CD4-positive, alpha-beta T cell (primary cell): ENCODE measurements around the gene EML6. TPM values are rescaled to one million over a fixed set of nuclear protein-coding genes. Genes with fewer than 3 reads are reported as not detected.

Experiments
- ATAC-seq: fragments of 200-7000 bp; cut with Tn5 transposase; one replicate; pipeline ENCODE4 v1.10.0; 2022; ENCODE audit warnings: mild to moderate bottlenecking; ENCODE audit not compliant: poor library complexity
- CTCF ChIA-PET: fragments of 350-600 bp; sonication (Branson Sonifier 250); formaldehyde crosslinking; loops from one replicate; lab custom pipeline; 2021; ENCODE audit warnings: antibody characterized with exemption, inconsistent platforms; lab: Charles Lee
- POLR2A ChIA-PET: fragments of 350-600 bp; sonication (Branson Sonifier 250); formaldehyde crosslinking; loops from one replicate; lab custom pipeline; 2021; ENCODE audit warnings: antibody characterized with exemption, inconsistent platforms; lab: Charles Lee
- DNase-seq, 14 experiments: peaks; one replicate each; pipeline ENCODE4 v3.0.0-alpha.2; 2013 to 2020; ENCODE audit warnings: mixed read lengths in 2 of 14
- H3K27ac ChIP-seq, 2 donors: one replicate each; pipeline versions ENCODE4 v1.5.1 to v1.7.0; 2013; ENCODE audit warnings: low read length in 2 of 2, low read depth in 1 of 2, mild to moderate bottlenecking in 1 of 2
- H3K27me3 ChIP-seq, 2 experiments: 1 replicate in 1 of 2; 2 replicates in 1 of 2; pipeline versions ENCODE4 v1.6.1 to v1.7.0; 2013; ENCODE audit warnings: low read length in 2 of 2, control low read depth in 1 of 2, mild to moderate bottlenecking in 1 of 2, moderate library complexity in 1 of 2; ENCODE audit not compliant: insufficient read depth in 2 of 2, control insufficient read depth in 1 of 2
- H3K36me3 ChIP-seq: one replicate; pipeline ENCODE4 v1.6.1; 2013; ENCODE audit warnings: low read length, control low read depth; ENCODE audit not compliant: insufficient read depth
- H3K4me1 ChIP-seq: one replicate; pipeline ENCODE4 v1.6.1; 2013; ENCODE audit warnings: low read length, control low read depth; ENCODE audit not compliant: insufficient read depth
- H3K4me3 ChIP-seq: one replicate; pipeline ENCODE4 v1.5.1; 2013; ENCODE audit warnings: mild to moderate bottlenecking, low read length, moderate library complexity
- H3K9me3 ChIP-seq, 2 experiments: 1 replicate in 1 of 2; 2 replicates in 1 of 2; pipeline versions ENCODE4 v1.6.1 to v1.7.0; 2013; ENCODE audit warnings: low read length in 2 of 2, mild to moderate bottlenecking in 2 of 2, control low read depth in 1 of 2, moderate library complexity in 1 of 2; ENCODE audit not compliant: control insufficient read depth in 1 of 2, insufficient read depth in 1 of 2
- H3K27ac Mint-ChIP-seq: one replicate; pipeline ENCODE4 v1.8.0; 2020; ENCODE audit warnings: mixed read lengths
- H3K27me3 Mint-ChIP-seq: one replicate; pipeline ENCODE4 v1.8.0; 2021; ENCODE audit warnings: mixed read lengths
- H3K36me3 Mint-ChIP-seq: one replicate; pipeline ENCODE4 v1.8.0; 2021; ENCODE audit warnings: low read depth, mixed read lengths
- H3K4me1 Mint-ChIP-seq: one replicate; pipeline ENCODE4 v1.8.0; 2021; ENCODE audit warnings: low read depth, mixed read lengths
- H3K4me3 Mint-ChIP-seq: one replicate; pipeline ENCODE4 v1.8.0; 2020; ENCODE audit warnings: mild to moderate bottlenecking, mixed read lengths
- H3K9me3 Mint-ChIP-seq: one replicate; pipeline ENCODE4 v1.8.0; 2020; ENCODE audit warnings: mixed read lengths
- CTCF ChIP-seq: fragments of 200-600 bp; IDR thresholded peaks from one replicate; pipeline ENCODE4 v1.8.0; 2022; ENCODE audit warnings: antibody characterized with exemption, mild to moderate bottlenecking
- intact Hi-C, 2 experiments: fragments of 100-400 bp; cut with DNase I in 1 of 2; cut with micrococcal nuclease in 1 of 2; formaldehyde crosslinking; loops; one replicate each; pipeline versions ENCODE4 v1.15.1 to v1.9.0; 2023 to 2025; cut with DNase I, micrococcal nuclease
- total RNA-seq, 174 experiments: library from RNA in 2 of 174; stranded (reverse) in 2 of 174; gene quantifications; one replicate each; pipeline ENCODE4 v1.2.3 and lab custom pipeline; 2021 to 2026

Gene EML6
- total RNA-seq, 2 experiments from 2014 or later = 0.22 to 0.34 TPM

- H3K36me3 ChIP-seq = no peaks in the 10 kb centered on the region
- DNase-seq (no peak), ATAC-seq (no peak)
- POLR2A ChIA-PET = no interaction called here
- H3K4me1 ChIP-seq = no peaks in the 10 kb centered on the region
- H3K9me3 Mint-ChIP-seq = no peaks in the 10 kb centered on the region
- intact Hi-C loops = no loop called here
- peaks cover 8% of the 10 kb centered on the region for H3K27me3 Mint-ChIP-seq
- no peak overlapping the region for H3K27ac Mint-ChIP-seq
- no peak for TF ChIP-seq CTCF
- H3K9me3 ChIP-seq = no peaks in the 10 kb centered on the region
- H3K4me3 Mint-ChIP-seq = no peak overlapping the region
- no peaks in the 10 kb centered on the region for H3K36me3 Mint-ChIP-seq
- no peaks in the 10 kb centered on the region for H3K27me3 ChIP-seq
- no peaks in the 10 kb centered on the region for H3K4me1 Mint-ChIP-seq
- no peak overlapping the region for H3K27ac ChIP-seq
- CTCF ChIA-PET = no interaction called here
- no peak overlapping the region for H3K4me3 ChIP-seq
Measured at GRCh38 chr2:54813584-54813983, 90.1 kb downstream of the EML6 start.

- Histone ChIP-seq H3K9me3 (no peaks in the 10 kb centered on the region), H3K36me3 (no peaks in the 10 kb centered on the region), H3K4me3 (no peak overlapping the region), H3K27ac (no peak overlapping the region), H3K4me1 (no peaks in the 10 kb centered on the region), H3K27me3 (no peaks in the 10 kb centered on the region)
- POLR2A ChIA-PET = no interaction called here
- Mint-ChIP-seq H3K27me3 (peaks cover 8% of the 10 kb centered on the region), H3K27ac (no peak overlapping the region), H3K4me3 (no peak overlapping the region), H3K9me3 (no peaks in the 10 kb centered on the region), H3K36me3 (no peaks in the 10 kb centered on the region), H3K4me1 (no peaks in the 10 kb centered on the region)
- intact Hi-C loops = no loop called here
- no peak for DNase-seq
- no peak for TF ChIP-seq CTCF
- no peak for ATAC-seq
- CTCF ChIA-PET = interaction anchor here (0.6 to 0.7 kb wide), 2 partner anchors 14 to 480 kb away, joined by 3 to 4 read pairs; no protein-coding TSS in a partner anchor
Measured at GRCh38 chr2:54814389-54815147, 91.1 kb downstream of the EML6 start.

- TF ChIP-seq CTCF = no peak
- H3K27me3 ChIP-seq = no peaks in the 10 kb centered on the region
- DNase-seq (no peak), ATAC-seq (no peak)
- no peak overlapping the region for H3K4me3 ChIP-seq
- Mint-ChIP-seq H3K27me3 (peaks cover 5% of the 10 kb centered on the region), H3K27ac (no peak overlapping the region), H3K4me1 (no peaks in the 10 kb centered on the region), H3K4me3 (no peak overlapping the region), H3K36me3 (no peaks in the 10 kb centered on the region), H3K9me3 (no peaks in the 10 kb centered on the region)
- no peak overlapping the region for H3K27ac ChIP-seq
- H3K4me1 ChIP-seq = no peaks in the 10 kb centered on the region
- CTCF ChIA-PET = interaction anchor here (0.6 to 0.7 kb wide), 2 partner anchors 15 to 480 kb away, joined by 3 to 4 read pairs; no protein-coding TSS in a partner anchor
- H3K36me3 ChIP-seq = no peaks in the 10 kb centered on the region
- no peaks in the 10 kb centered on the region for H3K9me3 ChIP-seq
- POLR2A ChIA-PET = no interaction called here
- intact Hi-C loops = no loop called here
Measured at GRCh38 chr2:54815148-54815539, 91.7 kb downstream of the EML6 start.
